ENCODE measurements around the gene PCSK4.

PCSK4 gene

DNA sequence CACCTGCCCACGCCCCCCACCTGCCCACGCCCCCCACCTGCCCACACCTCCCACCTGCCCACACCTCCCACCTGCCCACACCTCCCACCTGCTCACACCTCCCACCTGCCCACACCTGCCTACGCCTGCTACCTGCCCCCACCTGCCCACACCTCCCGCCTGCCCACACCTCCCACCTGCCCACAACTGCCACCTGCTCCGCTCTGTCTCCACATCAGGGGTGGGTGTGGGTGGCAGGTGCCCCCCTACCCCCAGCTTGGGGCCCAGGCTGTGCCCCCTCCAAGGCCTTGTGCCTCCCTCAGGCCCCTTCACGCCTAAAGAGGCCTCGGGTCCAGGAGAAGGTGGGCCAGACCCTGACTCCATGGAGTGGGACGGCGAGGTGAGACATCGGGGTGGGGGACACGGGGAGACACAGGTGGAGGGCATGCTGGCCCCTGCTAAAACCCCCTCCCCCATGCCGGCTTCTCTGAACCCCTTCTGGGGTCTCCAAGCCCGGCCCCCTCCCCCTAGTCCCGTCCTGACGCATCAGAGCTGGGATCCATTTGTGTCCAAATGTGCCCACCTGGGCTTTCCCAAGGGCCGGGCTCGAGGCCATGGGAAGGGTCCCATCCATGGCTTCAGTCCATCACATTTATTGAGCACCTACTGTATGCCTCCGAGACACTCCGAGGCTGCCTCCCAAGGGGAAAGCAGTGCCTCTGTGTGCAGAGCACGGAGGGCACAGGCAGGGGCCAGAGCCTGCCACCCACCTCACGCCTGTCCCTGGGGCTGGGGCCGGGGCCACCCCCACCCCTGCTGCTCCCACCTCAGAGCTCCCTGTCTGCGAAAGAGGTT lies 38.7 kb upstream of the PCSK4 start:
- H3K36me3 ChIP-seq (ENCODE audit: control insufficient read depth, insufficient read depth, low read length): no peaks in the 10 kb centered on the region
- H3K9me3 ChIP-seq (ENCODE audit: control insufficient read depth, insufficient read depth, low read length): no peaks in the 10 kb centered on the region
- DNase-seq (ENCODE audit: low read depth, low spot score): no peak
- no peaks in the 10 kb centered on the region for H3K4me1 ChIP-seq (ENCODE audit: control insufficient read depth, insufficient read depth, low read length)
- no peak overlapping the region for H3K27ac ChIP-seq (ENCODE audit: low read length)
- WGBS (ENCODE audit: insufficient coverage, insufficient read length): no CpG with 5 or more reads among the region's 23 CpGs
- H3K4me3 ChIP-seq (ENCODE audit: low read length): no peak overlapping the region
- H3K27me3 ChIP-seq (ENCODE audit: control insufficient read depth, insufficient read depth, low read length): peaks cover 9% of the 10 kb centered on the region

GRCh38 chr19:1527650-1528309 lies 37.6 kb upstream of the PCSK4 start:
- WGBS (ENCODE audit: insufficient coverage, insufficient read length): no CpG with 5 or more reads among the region's 27 CpGs
- Histone ChIP-seq H3K4me1 (ENCODE audit: control insufficient read depth, insufficient read depth, low read length) (no peaks in the 10 kb centered on the region), H3K36me3 (ENCODE audit: control insufficient read depth, insufficient read depth, low read length) (no peaks in the 10 kb centered on the region), H3K4me3 (ENCODE audit: low read length) (no peak overlapping the region), H3K27me3 (ENCODE audit: control insufficient read depth, insufficient read depth, low read length) (peaks cover 14% of the 10 kb centered on the region), H3K9me3 (ENCODE audit: control insufficient read depth, insufficient read depth, low read length) (no peaks in the 10 kb centered on the region), H3K27ac (ENCODE audit: low read length) (no peak overlapping the region)
- DNase-seq (ENCODE audit: low read depth, low spot score): no peak

GRCh38 chr19:1526979-1527649 lies 37.0 kb upstream of the PCSK4 start:
- no peak overlapping the region for H3K4me3 ChIP-seq (ENCODE audit: low read length)
- H3K27ac ChIP-seq (ENCODE audit: low read length): no peak overlapping the region
- H3K4me1 ChIP-seq (ENCODE audit: control insufficient read depth, insufficient read depth, low read length): no peaks in the 10 kb centered on the region
- no peaks in the 10 kb centered on the region for H3K36me3 ChIP-seq (ENCODE audit: control insufficient read depth, insufficient read depth, low read length)
- DNase-seq (ENCODE audit: low read depth, low spot score): no peak
- WGBS (ENCODE audit: insufficient coverage, insufficient read length): no CpG with 5 or more reads among the region's 18 CpGs
- peaks cover 14% of the 10 kb centered on the region for H3K27me3 ChIP-seq (ENCODE audit: control insufficient read depth, insufficient read depth, low read length)
- no peaks in the 10 kb centered on the region for H3K9me3 ChIP-seq (ENCODE audit: control insufficient read depth, insufficient read depth, low read length)

DNA sequence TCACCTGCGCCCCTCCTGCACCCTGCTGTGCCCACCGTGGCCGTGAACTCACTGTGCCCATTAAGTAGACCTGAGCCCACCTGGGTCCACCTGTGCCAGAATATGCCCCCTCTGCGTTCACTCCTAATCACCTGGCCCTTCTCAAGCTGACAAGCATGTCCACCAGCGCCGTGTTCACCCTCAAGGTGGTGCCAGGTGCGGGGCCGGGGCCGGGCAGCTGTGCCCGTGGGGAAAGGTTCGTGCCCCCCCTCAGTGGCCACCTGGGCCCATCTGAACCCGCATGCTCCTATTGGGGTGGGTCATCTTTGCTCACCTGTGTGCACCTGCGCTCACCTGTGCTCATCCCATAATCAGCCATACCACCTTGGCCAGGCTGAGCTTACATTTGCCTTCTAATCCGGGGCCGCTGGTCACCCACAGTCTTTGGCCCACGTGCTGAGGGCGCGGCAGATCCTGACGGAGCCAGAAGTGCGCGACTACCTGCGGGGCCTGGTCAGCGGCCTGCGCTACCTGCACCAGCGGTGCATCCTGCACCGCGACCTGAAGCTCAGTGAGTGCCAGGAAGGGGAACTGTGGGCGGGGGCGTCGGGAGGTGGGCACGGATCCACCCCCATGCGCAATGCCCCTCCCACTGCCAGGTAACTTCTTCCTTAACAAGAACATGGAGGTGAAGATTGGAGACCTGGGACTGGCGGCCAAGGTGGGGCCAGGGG lies 36.1 kb upstream of the PCSK4 start:
- no peak for DNase-seq (ENCODE audit: low read depth, low spot score)
- no peaks in the 10 kb centered on the region for H3K36me3 ChIP-seq (ENCODE audit: control insufficient read depth, insufficient read depth, low read length)
- peaks cover 14% of the 10 kb centered on the region; the same call in 1 of the 2 replicates for H3K27me3 ChIP-seq (ENCODE audit: control insufficient read depth, insufficient read depth, low read length)
- no peaks in the 10 kb centered on the region for H3K9me3 ChIP-seq (ENCODE audit: control insufficient read depth, insufficient read depth, low read length)
- WGBS (ENCODE audit: insufficient coverage, insufficient read length): no CpG with 5 or more reads among the region's 33 CpGs
- no peak overlapping the region for H3K4me3 ChIP-seq (ENCODE audit: low read length)
- no peak overlapping the region for H3K27ac ChIP-seq (ENCODE audit: low read length)
- H3K4me1 ChIP-seq (ENCODE audit: control insufficient read depth, insufficient read depth, low read length): no peaks in the 10 kb centered on the region

DNA sequence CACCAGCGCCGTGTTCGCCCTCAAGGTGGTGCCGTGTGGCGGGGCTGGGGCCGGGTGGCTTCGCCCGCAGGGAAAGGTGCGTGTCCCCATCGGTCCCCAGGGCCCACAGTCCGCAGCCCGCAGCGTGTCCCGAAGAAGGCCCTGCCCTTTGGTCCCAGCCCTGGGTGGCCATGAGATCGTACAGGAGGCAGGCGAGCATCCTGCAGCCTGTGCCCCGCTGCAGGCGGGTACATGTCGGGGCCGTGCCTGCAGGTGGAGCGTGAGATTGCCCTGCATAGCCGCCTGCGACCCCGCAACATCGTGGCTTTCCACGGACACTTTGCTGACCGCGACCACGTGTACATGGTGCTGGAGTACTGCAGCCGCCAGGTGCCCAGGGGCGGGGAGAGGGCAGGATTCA lies 35.2 kb upstream of the PCSK4 start:
- H3K27ac ChIP-seq (ENCODE audit: low read length): no peak overlapping the region
- no CpG with 5 or more reads among the region's 31 CpGs for WGBS (ENCODE audit: insufficient coverage, insufficient read length)
- H3K9me3 ChIP-seq (ENCODE audit: control insufficient read depth, insufficient read depth, low read length): no peaks in the 10 kb centered on the region
- no peaks in the 10 kb centered on the region for H3K36me3 ChIP-seq (ENCODE audit: control insufficient read depth, insufficient read depth, low read length)
- no peak overlapping the region; the same call in 1 of the 2 replicates for H3K4me3 ChIP-seq (ENCODE audit: low read length)
- DNase-seq (ENCODE audit: low read depth, low spot score): no peak
- H3K27me3 ChIP-seq (ENCODE audit: control insufficient read depth, insufficient read depth, low read length): peaks cover 14% of the 10 kb centered on the region; the same call in 1 of the 2 replicates
- H3K4me1 ChIP-seq (ENCODE audit: control insufficient read depth, insufficient read depth, low read length): no peaks in the 10 kb centered on the region

GRCh38 chr19:1524972-1525325 lies 34.8 kb upstream of the PCSK4 start:
- WGBS (ENCODE audit: insufficient coverage, insufficient read length): no CpG with 5 or more reads among the region's 17 CpGs
- Histone ChIP-seq H3K4me1 (ENCODE audit: control insufficient read depth, insufficient read depth, low read length) (no peaks in the 10 kb centered on the region), H3K9me3 (ENCODE audit: control insufficient read depth, insufficient read depth, low read length) (no peaks in the 10 kb centered on the region), H3K4me3 (ENCODE audit: low read length) (no peak overlapping the region), H3K36me3 (ENCODE audit: control insufficient read depth, insufficient read depth, low read length) (no peaks in the 10 kb centered on the region), H3K27me3 (ENCODE audit: control insufficient read depth, insufficient read depth, low read length) (peaks cover 14% of the 10 kb centered on the region; the same call in 1 of the 2 replicates), H3K27ac (ENCODE audit: low read length) (no peak overlapping the region)
- DNase-seq (ENCODE audit: low read depth, low spot score): no peak

DNA sequence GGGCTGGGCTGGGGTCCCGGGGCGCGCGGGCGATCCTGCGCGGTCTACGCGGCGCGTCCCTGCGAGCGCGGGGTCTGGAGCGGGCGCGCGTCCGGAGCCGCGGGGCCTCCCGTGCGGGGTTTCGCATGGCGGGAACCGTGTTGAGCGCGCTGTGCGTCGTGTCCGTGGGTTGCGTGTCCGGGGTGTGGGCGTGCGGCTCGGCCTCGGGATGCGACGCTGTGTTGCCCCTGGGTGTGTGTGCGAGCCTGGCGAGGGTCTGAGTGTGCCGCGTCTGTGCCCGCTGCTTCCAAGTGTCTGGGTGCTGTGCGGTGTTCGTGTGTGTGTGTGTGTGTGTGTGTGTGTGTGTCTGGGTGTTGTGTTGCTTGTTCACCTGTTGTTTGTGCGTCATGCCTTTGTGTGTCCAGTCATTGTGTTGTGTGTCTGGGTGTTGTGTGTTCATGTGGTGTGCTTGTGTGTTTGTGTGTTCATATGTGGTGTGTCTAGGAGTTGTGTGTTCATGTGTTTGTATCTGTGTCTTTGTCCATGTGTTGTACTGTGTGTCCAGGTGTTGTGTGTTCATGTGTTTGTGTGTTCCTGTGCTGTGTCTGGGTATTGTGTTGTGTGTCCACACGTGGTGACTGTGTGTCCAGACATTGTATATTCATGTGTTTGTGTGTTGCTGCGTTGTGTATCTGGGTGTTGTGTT lies 34.3 kb upstream of the PCSK4 start:
- WGBS (ENCODE audit: insufficient coverage, insufficient read length): no CpG with 5 or more reads among the region's 49 CpGs
- H3K9me3 ChIP-seq (ENCODE audit: control insufficient read depth, insufficient read depth, low read length): no peaks in the 10 kb centered on the region
- peak overlapping the region; percentile 26; the same call in 1 of the 2 replicates for H3K4me3 ChIP-seq (ENCODE audit: low read length)
- no peaks in the 10 kb centered on the region for H3K4me1 ChIP-seq (ENCODE audit: control insufficient read depth, insufficient read depth, low read length)
- DNase-seq (ENCODE audit: low read depth, low spot score): no peak
- no peaks in the 10 kb centered on the region for H3K36me3 ChIP-seq (ENCODE audit: control insufficient read depth, insufficient read depth, low read length)
- no peak overlapping the region for H3K27ac ChIP-seq (ENCODE audit: low read length)
- H3K27me3 ChIP-seq (ENCODE audit: control insufficient read depth, insufficient read depth, low read length): peaks cover 14% of the 10 kb centered on the region; the same call in 1 of the 2 replicates

DNA sequence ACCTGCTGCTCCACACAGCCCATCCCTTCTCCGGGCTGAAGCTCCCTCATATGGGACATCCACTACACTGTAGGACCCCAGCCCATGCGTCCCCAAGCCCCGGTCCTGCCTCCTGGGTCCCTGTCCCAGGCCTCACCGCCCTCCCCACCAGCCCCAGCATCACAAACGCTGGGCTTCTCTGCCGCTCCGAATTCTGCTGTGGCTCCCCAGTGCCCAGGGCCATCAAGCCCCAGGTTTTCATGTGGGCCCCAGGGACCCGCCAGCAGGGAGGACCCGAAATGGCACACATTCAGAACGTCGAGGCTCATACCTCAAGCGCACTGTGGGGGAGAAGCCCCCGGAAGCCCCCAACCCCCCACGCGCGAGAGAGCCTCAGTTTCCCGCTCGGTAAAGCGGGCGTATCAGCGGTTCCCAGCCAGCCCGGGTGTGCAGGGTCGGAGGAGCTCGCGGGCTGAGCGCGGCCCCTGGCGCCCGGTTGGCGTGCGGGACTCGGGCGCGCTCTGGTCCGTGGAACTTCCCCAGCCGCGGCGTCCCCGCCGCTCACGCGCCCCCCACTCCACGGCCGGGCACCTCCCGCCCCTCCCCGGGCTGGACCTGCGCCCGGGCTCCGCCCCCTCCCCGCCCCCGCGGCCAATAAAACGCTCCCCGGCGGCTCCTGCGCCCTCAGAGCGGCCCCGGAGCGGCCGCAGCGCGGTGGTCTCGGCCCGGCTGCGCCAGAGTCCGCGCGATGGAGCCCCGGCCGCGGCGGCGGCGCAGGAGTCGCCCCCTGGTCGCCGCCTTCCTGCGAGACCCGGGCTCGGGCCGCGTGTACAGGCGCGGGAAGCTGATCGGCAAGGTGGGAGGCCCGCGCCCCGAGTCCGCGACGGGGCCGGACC lies 33.5 kb upstream of the PCSK4 start, which contains the start of gene PLK5:
TSS of gene PLK5 (plus strand) at position 666 of the 875 bp plus-strand sequence. CDS start 2,920 bp downstream, outside the sequence.
- Histone ChIP-seq H3K4me3 (ENCODE audit: low read length) (peak within 1 kb of the TSS; percentile 26), H3K4me1 (ENCODE audit: control insufficient read depth, insufficient read depth, low read length) (no peaks in the 10 kb centered on the region), H3K27ac (ENCODE audit: low read length) (no peak within 1 kb of the TSS), H3K9me3 (ENCODE audit: control insufficient read depth, insufficient read depth, low read length) (no peaks in the 10 kb centered on the region), H3K27me3 (ENCODE audit: control insufficient read depth, insufficient read depth, low read length) (peaks cover 14% of the 10 kb centered on the region; the same call in 1 of the 2 replicates), H3K36me3 (ENCODE audit: control insufficient read depth, insufficient read depth, low read length) (no peaks in the 10 kb centered on the region)
- WGBS (ENCODE audit: insufficient coverage, insufficient read length): no CpG with 5 or more reads among the region's 92 CpGs
- no peak for DNase-seq (ENCODE audit: low read depth, low spot score)

GRCh38 chr19:1522838-1523237 lies 32.7 kb upstream of the PCSK4 start:
- Histone ChIP-seq H3K36me3 (ENCODE audit: control insufficient read depth, insufficient read depth, low read length) (no peaks in the 10 kb centered on the region), H3K27me3 (ENCODE audit: control insufficient read depth, insufficient read depth, low read length) (peaks cover 14% of the 10 kb centered on the region; the same call in 1 of the 2 replicates), H3K4me1 (ENCODE audit: control insufficient read depth, insufficient read depth, low read length) (no peaks in the 10 kb centered on the region), H3K4me3 (ENCODE audit: low read length) (no peak overlapping the region), H3K27ac (ENCODE audit: low read length) (no peak overlapping the region), H3K9me3 (ENCODE audit: control insufficient read depth, insufficient read depth, low read length) (no peaks in the 10 kb centered on the region)
- WGBS (ENCODE audit: insufficient coverage, insufficient read length): no CpG with 5 or more reads among the region's 18 CpGs
- no peak for DNase-seq (ENCODE audit: low read depth, low spot score)
